Natural killer cell treated with Interleukin-12 subunit alpha and Interleukin-12 subunit beta and Interleukin-15 and Interleukin-18, amount 100 ng/mL, for 72 hours (primary cell): ENCODE data around the gene SERTAD1. TPM values are rescaled to one million over a fixed set of nuclear protein-coding genes. Genes with fewer than 3 reads are reported as not detected.

Experiments
- ATAC-seq, 2 donors: fragments of 150-1000 bp; cut with Tn5 transposase in 1 of 2; sonication (Bioruptor Pico), chemical (Tn5 transposase) in 1 of 2; 2 replicates each; pipeline ENCODE4 v1.10.0; 2021
- DNase-seq: peaks from one replicate; pipeline ENCODE4 v3.0.0; 2022; ENCODE audit warnings: low spot score
- H3K27ac Mint-ChIP-seq, 2 donors: 1 replicate in 1 of 2; 2 replicates in 1 of 2; pipeline ENCODE4 v1.8.0; 2022; ENCODE audit warnings: mixed read lengths in 2 of 2, mild to moderate bottlenecking in 1 of 2, moderate library complexity in 1 of 2
- H3K27me3 Mint-ChIP-seq, 2 donors: 1 replicate in 1 of 2; 2 replicates in 1 of 2; pipeline ENCODE4 v1.8.0; 2022; ENCODE audit warnings: mixed read lengths in 2 of 2
- H3K36me3 Mint-ChIP-seq: one replicate; pipeline ENCODE4 v1.8.0; 2022; ENCODE audit warnings: mixed read lengths
- H3K4me1 Mint-ChIP-seq, 2 donors: 1 replicate in 1 of 2; 2 replicates in 1 of 2; pipeline ENCODE4 v1.8.0; 2022; ENCODE audit warnings: low read depth in 2 of 2, mixed read lengths in 2 of 2, mild to moderate bottlenecking in 1 of 2
- H3K4me3 Mint-ChIP-seq: one replicate; pipeline ENCODE4 v1.8.0; 2022; ENCODE audit warnings: mixed read lengths
- H3K9me3 Mint-ChIP-seq: 2 replicates; pipeline ENCODE4 v1.8.0; 2022; ENCODE audit warnings: mixed read lengths
- total RNA-seq, 2 donors: library from RNA; stranded (reverse); gene quantifications; one replicate each; pipeline ENCODE4 v1.2.3, GENCODE V29; 2022

SERTAD1 gene
- total RNA-seq, 2 donors from 2014 or later: 11.2 to 21.5 TPM

DNA sequence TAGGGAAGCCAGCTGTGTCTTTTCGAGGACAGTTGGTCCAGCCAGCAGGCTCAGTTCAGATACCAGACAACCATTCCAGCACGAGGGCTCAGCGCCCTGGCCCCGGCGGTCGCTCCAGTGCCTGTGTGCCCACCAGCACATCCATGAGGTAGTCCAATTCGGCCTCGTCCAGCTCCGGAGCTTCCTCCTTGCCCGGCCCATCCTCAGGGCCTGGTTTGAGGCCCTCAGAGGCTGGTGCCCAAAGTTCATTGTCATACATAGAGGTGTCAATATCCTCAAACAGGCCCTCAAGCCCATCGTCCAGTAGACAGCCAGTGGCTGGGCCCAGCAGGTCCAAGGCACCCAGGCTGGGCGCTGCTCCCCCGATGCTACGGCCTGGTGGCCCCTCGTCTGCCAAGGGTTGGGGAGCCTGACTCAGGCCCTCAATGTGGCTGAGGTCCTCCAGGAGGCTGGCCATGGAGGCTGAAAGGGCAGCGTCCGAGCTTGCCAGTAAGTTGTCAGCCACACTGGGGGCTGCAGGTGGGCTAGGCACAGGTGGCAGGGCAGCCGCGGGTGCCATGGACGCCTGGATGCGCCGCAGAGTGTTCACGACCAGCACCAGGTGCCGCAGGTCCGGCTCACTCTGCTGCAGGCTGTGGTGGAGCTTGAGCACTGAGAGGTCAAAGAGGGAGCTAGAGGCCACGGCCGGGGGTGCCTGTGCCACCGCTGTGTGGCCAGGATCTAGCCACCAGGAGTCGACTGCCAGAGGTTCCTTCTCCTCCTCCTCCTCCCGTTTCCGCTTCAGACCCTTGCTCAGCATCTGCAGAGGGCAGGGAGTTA, 2.8 kb downstream of the SERTAD1 start:
- Mint-ChIP-seq H3K27ac (peak overlapping the region in 1 of 2 donors; percentile 72), H3K27me3 (no peaks in the 10 kb centered on the region), H3K9me3 (no peaks in the 10 kb centered on the region), H3K4me3 (no peak overlapping the region), H3K4me1 (peaks cover 30 to 38% of the 10 kb centered on the region in 2 donors), H3K36me3 (peaks cover 7% of the 10 kb centered on the region)
- DNase-seq (no peak), ATAC-seq (no peak)

DNA sequence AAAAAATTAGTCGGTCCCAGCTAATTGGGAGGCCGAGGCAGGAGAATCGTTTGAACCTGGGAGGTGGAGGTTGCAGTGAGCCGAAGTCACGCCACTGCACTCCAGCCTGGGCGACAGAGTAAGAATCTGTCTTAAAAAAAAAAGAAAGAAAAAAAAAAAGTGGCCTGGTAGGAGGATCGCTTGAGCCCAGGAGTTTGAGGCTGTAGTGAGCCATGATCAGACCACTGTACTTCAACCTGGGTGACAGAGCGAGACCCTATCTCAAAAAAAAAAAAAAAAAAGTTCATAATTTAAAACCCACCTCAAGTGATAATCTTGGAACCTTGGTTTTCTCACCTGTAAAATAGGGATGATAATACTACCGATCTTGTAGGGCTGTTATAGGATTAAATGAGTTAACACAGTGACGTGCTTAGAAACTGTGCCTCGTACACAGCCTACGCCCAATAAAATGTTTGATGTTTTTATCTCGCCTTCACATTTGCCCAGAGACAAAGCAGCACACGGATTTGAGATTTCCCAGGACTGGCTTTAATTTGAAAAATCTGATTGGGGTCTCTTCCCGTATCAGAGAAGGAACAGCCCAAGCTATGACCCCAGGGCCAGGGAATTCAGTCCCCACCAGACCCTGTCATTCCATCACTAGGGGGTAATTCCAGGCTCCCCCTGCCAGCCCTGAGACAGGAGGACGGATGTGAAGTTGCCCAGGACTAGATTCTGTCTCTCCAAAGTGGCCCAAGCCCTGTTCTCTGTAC, 3.6 kb downstream of the SERTAD1 start:
- no peak for DNase-seq
- ATAC-seq: no peak

DNA sequence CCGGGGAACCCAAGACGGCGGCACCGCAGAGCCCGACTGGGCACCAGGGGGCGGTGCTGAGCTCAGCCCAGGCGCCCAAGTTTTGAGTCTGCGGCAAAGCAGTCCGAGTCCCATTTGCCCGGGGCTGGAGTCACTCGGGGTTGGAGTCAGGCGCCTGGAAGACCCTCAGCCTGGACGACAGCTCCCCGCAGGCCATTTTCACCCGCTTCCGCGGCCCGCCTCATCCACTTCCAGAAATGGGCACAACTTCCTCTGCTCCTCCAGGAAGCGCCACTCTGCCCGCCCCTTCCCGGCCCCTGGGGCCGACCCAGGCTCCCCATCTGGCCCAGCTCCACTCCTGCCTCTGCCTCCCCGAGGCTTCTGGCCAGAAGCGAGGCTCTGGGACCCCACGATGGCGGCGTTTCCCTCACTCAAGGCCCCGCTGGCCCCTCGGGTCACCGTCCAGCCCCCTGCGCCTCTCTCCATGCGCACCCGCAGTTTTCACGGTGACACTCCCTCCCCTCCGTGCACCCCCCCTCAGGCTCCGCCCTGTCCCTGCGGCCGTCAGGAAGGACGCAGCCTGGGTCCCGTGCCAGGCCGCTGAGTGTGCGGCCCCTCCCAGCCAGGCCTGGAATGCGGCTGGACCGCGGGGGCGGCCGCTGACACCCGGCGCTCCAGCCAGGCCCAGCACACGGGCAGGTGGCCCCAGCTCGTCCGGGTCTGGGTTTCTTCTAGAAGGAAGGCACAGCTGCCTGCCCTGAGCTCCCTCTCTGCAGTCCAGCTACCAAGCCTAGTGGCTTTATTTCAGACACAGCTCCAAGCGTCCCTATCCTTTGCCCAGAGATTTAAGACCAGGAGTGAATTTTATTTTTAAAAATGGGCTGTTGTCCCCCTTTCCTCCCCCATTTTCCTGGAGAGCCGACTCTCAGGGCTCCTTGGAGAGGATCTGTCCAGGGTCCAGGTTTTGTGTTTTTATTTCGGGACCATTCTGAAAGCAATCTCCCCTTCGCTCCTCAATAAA, 4.7 kb downstream of the SERTAD1 start:
- no peaks in the 10 kb centered on the region for H3K27me3 Mint-ChIP-seq

More for the DNA sequence above, 3.6 kb downstream of the SERTAD1 start:
- H3K27me3 Mint-ChIP-seq: no peaks in the 10 kb centered on the region
- peak overlapping the region; percentile 34 for H3K4me3 Mint-ChIP-seq
- no peaks in the 10 kb centered on the region for H3K9me3 Mint-ChIP-seq
- H3K36me3 Mint-ChIP-seq: peaks cover 7% of the 10 kb centered on the region
- peak overlapping the region; percentile 72 to 76 for H3K27ac Mint-ChIP-seq
- H3K4me1 Mint-ChIP-seq: peaks cover 36 to 46% of the 10 kb centered on the region in 2 donors

DNA sequence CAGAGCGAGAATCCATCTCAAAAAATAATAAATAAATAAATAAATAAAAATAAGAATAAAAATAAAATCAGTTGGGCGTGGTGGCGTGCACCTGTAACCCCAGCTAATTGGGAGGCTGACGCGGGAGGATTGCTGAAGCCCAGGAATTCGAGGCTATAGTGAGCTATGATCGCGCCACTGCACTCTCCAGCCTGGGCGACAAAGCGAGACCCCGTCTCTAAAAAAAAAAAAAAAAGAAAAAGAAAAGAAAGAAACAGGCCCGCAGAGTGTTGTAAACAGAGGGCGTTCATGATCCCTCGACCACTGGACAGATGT, 5.4 kb downstream of the SERTAD1 start:
- H3K27ac Mint-ChIP-seq: peak overlapping the region; percentile 72 to 76
- DNase-seq: no peak
- H3K9me3 Mint-ChIP-seq: no peaks in the 10 kb centered on the region
- H3K27me3 Mint-ChIP-seq: no peaks in the 10 kb centered on the region
- peaks cover 7% of the 10 kb centered on the region for H3K36me3 Mint-ChIP-seq
- H3K4me3 Mint-ChIP-seq: peak overlapping the region; percentile 61
- no peak for ATAC-seq
- peaks cover 47 to 53% of the 10 kb centered on the region in 2 donors for H3K4me1 Mint-ChIP-seq

More for the DNA sequence above, 4.7 kb downstream of the SERTAD1 start:
- Mint-ChIP-seq H3K27ac (peak overlapping the region; percentile 72 to 76), H3K4me3 (peak overlapping the region; percentile 61), H3K4me1 (peaks cover 41 to 51% of the 10 kb centered on the region in 2 donors), H3K9me3 (no peaks in the 10 kb centered on the region), H3K36me3 (peaks cover 7% of the 10 kb centered on the region)
- DNase-seq (peak; percentile 80), ATAC-seq (peak; percentile 64)

DNA sequence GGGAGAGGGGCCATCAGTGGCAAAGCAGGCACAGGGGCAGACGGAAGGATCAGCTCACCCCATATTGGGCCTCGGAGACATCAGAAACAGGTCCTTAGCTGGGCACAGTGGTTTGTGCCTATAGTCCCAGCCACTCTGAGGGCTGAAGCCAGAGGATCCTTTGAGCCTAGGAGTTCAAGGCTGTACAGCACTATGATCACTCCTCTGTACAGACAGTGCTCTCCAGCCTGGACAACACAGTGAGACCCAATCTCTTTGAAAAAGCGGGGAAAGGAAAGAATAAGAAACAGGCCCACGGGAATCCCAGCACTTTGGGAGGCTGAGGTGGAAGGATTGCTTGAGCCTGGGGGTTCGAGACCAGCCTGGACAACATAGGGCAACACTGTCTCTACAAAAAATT, 6.0 kb downstream of the SERTAD1 start:
- peak overlapping the region; percentile 72 for H3K4me3 Mint-ChIP-seq
- peaks cover 44 to 54% of the 10 kb centered on the region in 2 donors for H3K4me1 Mint-ChIP-seq
- DNase-seq (no peak), ATAC-seq (no peak)
- peak overlapping the region; percentile 64 to 72 for H3K27ac Mint-ChIP-seq
- peaks cover 5% of the 10 kb centered on the region for H3K36me3 Mint-ChIP-seq
- H3K27me3 Mint-ChIP-seq: no peaks in the 10 kb centered on the region
- H3K9me3 Mint-ChIP-seq: no peaks in the 10 kb centered on the region

DNA sequence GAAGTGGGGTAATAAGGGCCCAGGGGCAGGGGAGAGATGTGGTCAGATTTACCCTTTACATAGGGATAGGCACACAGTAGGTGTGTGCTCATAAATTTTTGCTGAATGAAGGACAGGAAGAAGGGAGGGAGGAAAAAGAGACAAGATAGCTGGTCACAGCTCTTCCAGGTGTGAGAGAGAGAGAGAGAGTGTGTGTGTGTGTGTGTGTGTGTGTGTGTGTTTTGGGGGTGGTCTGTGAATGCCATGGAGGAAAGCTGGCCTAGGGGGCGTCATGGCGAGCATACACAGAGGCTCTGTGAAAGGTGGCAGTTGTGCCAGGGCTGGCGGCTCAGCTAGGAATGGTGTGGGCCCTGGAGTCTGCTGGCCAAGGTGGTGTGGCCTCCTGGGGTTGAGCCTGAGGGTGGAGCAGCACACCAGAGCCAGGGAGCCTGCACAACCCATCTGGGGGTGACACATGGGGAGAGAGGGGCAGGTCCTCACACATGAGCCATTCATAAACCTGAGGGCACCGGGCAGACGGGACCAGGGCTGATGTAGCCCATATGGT, 6.7 kb downstream of the SERTAD1 start:
- H3K36me3 Mint-ChIP-seq: no peaks in the 10 kb centered on the region

DNA sequence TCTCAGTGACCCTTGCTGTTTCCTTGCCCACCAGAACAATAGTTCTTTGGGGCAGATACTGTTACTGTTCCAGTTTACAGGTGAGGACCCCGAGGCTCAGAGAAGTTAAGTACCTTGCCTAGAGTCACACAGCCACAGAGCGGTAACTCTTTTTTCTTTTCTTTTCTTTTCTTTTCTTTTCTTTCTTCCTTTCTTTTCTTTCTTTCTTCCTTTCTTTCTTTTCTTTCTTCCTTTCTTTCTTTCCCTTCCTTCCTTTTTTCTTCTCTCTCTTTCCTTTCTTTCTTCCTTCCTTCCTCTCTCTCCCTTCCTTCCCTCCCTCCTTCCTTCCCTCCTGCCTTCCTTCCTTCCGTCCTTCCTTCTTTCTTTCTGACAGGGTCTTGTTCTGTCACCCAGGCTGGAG, 7.8 kb downstream of the SERTAD1 start:
- H3K27ac Mint-ChIP-seq: peak overlapping the region; percentile 47 to 64
- H3K4me1 Mint-ChIP-seq: peaks cover 42 to 51% of the 10 kb centered on the region in 2 donors
- H3K4me3 Mint-ChIP-seq: peak overlapping the region; percentile 6
- peaks cover 0 to 3% of the 10 kb centered on the region in 2 donors for H3K27me3 Mint-ChIP-seq
- no peak for ATAC-seq
- no peaks in the 10 kb centered on the region for H3K9me3 Mint-ChIP-seq
- no peaks in the 10 kb centered on the region for H3K36me3 Mint-ChIP-seq
- DNase-seq: no peak

More for the DNA sequence above, 6.7 kb downstream of the SERTAD1 start:
- peak overlapping the region; percentile 47 to 64 for H3K27ac Mint-ChIP-seq
- H3K4me1 Mint-ChIP-seq: peaks cover 40 to 48% of the 10 kb centered on the region in 2 donors
- no peak overlapping the region for H3K4me3 Mint-ChIP-seq
- no peaks in the 10 kb centered on the region for H3K27me3 Mint-ChIP-seq
- ATAC-seq (no peak), DNase-seq (no peak)
- no peaks in the 10 kb centered on the region for H3K9me3 Mint-ChIP-seq

DNA sequence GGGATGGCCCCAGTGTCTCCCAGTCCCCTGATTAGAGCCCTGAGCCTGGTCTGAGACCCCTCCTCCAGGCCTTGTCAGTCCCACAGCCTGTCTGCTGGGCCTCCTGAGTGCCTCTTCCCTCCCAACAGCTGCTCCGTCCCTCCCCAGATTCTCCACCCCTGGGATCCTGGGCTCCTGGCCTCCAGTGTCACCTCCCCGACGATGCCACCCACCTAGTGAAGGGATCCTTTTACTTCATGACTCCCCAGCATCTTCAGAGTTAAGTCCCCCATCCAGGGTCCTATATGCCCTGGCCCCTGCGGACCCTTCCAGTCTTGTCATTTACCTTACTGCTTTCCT, 8.2 kb downstream of the SERTAD1 start:
- DNase-seq (no peak), ATAC-seq (no peak)
- Mint-ChIP-seq H3K4me1 (peaks cover 42 to 51% of the 10 kb centered on the region in 2 donors), H3K36me3 (no peaks in the 10 kb centered on the region), H3K27ac (peak overlapping the region; percentile 47 to 64), H3K9me3 (no peaks in the 10 kb centered on the region), H3K27me3 (peaks cover 0 to 3% of the 10 kb centered on the region in 2 donors), H3K4me3 (peak overlapping the region; percentile 6)

DNA sequence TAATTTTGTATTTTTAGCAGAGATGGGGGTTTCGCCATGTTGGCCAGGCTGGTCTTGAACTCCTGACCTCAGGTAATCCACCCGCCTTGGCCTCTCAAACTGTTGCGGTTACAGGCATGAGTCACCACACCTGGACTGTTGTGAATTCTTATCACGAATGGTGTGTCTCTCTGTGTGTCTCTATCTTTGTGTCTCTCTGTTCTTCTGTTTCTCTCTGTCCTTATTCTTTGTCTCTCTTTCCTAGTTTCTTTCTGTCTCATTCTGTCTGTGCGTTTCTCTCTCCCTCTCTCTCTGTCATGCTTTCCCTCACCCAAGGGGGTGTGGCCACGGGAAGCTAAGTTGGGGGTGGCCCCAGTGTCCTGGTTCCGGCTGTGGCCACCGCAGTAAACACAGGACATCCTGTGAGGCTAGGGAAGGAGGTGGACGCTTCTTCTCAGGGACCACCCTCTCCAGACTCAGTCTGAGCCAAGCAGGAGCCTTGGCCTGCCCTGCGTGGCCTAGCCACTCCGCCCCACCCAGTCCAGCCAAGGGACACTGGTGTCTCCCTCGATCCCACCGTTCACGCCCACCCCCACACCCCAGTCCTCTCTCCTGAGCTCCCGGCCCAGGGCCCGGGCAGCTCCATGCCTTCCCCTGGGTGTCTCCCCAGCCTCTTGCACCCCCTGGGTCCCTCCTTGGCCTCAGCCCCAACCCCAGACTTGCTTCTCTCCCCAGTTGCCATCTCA, 8.7 kb downstream of the SERTAD1 start:
- peaks cover 42 to 51% of the 10 kb centered on the region in 2 donors for H3K4me1 Mint-ChIP-seq
- H3K9me3 Mint-ChIP-seq: no peaks in the 10 kb centered on the region
- H3K4me3 Mint-ChIP-seq: peak overlapping the region; percentile 60
- ATAC-seq (peak; percentile 17 to 45), DNase-seq (no peak)
- no peaks in the 10 kb centered on the region for H3K36me3 Mint-ChIP-seq
- peak overlapping the region; percentile 47 to 64 for H3K27ac Mint-ChIP-seq
- H3K27me3 Mint-ChIP-seq: peaks cover 0 to 3% of the 10 kb centered on the region in 2 donors

DNA sequence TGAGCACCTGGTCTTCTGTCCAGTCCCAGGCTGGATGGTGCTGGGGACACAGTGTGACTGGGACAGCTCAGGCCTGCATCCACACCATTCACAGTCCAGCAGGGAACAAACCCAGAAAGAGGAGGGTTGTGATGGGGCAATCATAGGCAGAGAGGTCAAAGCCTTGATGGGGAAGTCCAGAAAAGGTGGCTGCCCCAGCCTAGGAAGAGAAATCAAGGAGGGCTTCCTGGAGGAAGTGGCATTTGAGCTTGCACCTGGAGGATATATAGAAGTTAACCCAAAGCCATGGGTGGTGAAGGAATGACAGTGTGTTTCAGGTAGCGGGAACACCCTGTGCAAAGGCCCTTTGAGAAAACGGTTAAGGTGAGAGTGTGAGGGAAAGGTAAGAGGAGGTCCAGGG, 10.0 kb downstream of the SERTAD1 start:
- H3K27me3 Mint-ChIP-seq: peaks cover 0 to 3% of the 10 kb centered on the region in 2 donors
- H3K4me1 Mint-ChIP-seq: peaks cover 40 to 51% of the 10 kb centered on the region in 2 donors
- no peaks in the 10 kb centered on the region for H3K36me3 Mint-ChIP-seq
- no peak for DNase-seq
- no peaks in the 10 kb centered on the region for H3K9me3 Mint-ChIP-seq
- peak overlapping the region; percentile 2 for H3K4me3 Mint-ChIP-seq
- no peak for ATAC-seq
- H3K27ac Mint-ChIP-seq: peak overlapping the region; percentile 21 to 58

DNA sequence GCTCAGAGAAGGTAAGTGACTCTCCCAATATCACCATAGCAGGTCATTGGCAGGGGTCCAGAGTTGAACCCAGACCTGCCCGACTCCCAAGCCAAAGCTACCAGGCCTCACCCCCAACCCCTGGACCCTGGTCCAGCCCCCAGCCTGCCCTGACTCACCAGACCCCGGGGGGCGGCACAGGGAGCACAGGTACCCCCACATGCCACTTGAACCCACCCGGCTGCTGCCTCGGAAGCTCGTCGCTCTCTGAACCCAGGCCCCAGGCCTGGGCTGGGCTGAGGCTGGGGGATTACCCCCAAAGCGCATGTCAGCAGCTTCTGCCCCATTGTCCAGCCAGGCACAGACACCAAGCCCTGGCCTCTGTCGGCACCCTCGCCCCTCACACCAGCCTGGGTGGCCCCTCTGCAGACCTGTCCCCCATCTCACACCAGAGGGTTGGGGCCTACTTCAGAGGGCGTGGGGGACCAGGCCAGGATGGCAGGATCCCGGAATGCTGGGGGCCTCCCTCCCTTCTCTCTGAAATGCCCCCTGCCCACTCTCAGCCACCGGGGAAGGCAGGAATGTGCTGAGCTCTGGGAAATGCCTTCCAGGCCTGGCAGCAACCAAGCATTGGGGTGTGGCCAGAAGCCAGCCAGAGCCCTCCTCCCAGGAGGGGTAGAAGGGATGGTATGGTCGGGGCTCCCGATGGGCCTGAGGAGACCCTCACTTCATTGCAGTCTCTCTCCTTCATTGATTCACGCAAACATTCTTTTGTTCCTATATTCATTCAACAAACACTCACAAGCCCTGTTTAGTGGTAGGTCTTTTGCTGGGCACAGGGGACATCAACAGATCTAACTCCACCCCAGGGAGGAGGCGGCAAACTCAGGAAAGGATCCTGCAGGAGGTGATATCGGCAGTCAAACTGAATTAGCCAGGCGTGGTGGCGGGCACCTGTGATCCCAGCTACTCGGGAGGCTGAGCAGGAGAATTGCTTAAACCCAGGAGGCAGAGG, 11.0 kb downstream of the SERTAD1 start:
- Mint-ChIP-seq H3K9me3 (no peaks in the 10 kb centered on the region), H3K4me3 (no peak overlapping the region), H3K27ac (peak overlapping the region in 1 of 2 donors; percentile 58), H3K27me3 (peaks cover 0 to 3% of the 10 kb centered on the region in 2 donors), H3K36me3 (no peaks in the 10 kb centered on the region), H3K4me1 (peaks cover 39 to 50% of the 10 kb centered on the region in 2 donors)
- no peak for DNase-seq
- ATAC-seq: no peak
